ENCODE measurements around the gene FAM168B.

Gene FAM168B

DNA sequence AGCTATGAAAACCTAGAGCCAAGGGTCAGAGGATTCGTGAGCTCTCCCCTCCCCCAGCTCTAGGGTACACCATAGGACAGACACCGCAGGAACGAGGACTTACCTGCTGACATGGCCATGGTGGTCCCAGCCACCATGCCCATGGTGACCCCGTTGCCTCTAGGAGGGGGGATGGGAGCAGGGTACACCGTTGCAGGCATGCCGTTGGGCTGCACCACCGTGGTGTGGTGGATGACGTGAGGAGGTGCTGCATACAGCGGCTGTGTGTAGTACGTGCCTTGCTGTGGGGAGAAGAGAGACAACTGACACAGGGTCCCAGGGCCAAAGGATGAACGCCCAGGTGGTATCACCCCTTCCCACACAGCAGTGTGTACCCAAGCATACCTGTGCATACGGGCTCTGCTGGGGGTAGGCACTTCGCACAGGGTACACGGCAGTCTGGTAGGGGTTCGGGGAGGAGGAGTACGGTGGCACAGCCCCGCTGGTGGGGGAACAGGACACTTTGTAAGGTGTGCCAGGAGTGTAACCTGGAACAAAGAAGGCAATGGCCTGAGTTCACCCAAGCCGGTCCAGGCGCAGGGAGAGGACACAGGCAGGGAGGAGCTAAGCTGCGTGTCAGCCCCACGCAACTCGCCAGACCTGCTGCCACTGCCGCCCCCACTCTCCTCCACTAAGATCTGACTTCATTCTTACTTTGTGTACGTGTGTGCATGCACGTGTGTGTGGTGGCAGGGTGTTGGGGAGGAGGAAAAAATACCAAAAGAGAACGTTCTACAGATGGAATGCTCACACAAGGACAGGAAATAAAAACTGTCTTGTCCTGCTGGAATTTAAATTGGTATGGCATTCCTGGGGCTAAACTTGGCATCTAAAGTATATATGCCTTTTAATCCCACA is 37.8 kb downstream of the FAM168B start:
- H3K27ac ChIP-seq (replicated peaks), result no peak overlapping the region
- DNase-seq (ENCODE audit: low read depth in 1 of 2, low spot score in 1 of 2), result no peak
- H3K27me3 ChIP-seq (ENCODE audit: insufficient read depth, poor library complexity, severe bottlenecking), result no peaks in the 10 kb centered on the region
- TF ChIP-seq, protein P1, sequence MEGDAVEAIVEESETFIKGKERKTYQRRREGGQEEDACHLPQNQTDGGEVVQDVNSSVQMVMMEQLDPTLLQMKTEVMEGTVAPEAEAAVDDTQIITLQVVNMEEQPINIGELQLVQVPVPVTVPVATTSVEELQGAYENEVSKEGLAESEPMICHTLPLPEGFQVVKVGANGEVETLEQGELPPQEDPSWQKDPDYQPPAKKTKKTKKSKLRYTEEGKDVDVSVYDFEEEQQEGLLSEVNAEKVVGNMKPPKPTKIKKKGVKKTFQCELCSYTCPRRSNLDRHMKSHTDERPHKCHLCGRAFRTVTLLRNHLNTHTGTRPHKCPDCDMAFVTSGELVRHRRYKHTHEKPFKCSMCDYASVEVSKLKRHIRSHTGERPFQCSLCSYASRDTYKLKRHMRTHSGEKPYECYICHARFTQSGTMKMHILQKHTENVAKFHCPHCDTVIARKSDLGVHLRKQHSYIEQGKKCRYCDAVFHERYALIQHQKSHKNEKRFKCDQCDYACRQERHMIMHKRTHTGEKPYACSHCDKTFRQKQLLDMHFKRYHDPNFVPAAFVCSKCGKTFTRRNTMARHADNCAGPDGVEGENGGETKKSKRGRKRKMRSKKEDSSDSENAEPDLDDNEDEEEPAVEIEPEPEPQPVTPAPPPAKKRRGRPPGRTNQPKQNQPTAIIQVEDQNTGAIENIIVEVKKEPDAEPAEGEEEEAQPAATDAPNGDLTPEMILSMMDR (IDR thresholded peaks at IDR 0.05; ENCODE audit: insufficient read depth, low read length), result no peak
- TF ChIP-seq GABPA (IDR thresholded peaks at IDR 0.05; ENCODE audit: low read depth), result no peak
- no peak for TF ChIP-seq SPI1 (IDR thresholded peaks at IDR 0.05; ENCODE audit: borderline replicate concordance, low read depth)
- TF ChIP-seq, protein P2, sequence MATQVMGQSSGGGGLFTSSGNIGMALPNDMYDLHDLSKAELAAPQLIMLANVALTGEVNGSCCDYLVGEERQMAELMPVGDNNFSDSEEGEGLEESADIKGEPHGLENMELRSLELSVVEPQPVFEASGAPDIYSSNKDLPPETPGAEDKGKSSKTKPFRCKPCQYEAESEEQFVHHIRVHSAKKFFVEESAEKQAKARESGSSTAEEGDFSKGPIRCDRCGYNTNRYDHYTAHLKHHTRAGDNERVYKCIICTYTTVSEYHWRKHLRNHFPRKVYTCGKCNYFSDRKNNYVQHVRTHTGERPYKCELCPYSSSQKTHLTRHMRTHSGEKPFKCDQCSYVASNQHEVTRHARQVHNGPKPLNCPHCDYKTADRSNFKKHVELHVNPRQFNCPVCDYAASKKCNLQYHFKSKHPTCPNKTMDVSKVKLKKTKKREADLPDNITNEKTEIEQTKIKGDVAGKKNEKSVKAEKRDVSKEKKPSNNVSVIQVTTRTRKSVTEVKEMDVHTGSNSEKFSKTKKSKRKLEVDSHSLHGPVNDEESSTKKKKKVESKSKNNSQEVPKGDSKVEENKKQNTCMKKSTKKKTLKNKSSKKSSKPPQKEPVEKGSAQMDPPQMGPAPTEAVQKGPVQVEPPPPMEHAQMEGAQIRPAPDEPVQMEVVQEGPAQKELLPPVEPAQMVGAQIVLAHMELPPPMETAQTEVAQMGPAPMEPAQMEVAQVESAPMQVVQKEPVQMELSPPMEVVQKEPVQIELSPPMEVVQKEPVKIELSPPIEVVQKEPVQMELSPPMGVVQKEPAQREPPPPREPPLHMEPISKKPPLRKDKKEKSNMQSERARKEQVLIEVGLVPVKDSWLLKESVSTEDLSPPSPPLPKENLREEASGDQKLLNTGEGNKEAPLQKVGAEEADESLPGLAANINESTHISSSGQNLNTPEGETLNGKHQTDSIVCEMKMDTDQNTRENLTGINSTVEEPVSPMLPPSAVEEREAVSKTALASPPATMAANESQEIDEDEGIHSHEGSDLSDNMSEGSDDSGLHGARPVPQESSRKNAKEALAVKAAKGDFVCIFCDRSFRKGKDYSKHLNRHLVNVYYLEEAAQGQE (IDR thresholded peaks at IDR 0.05; ENCODE audit: insufficient replicate concordance, low read depth), result no peak
- TF ChIP-seq POLR2AphosphoS5 (IDR thresholded peaks at IDR 0.05; ENCODE audit: low read depth), result no peak
- no peak overlapping the region for H3K4me3 ChIP-seq (replicated peaks; ENCODE audit: insufficient read depth, low read length)

DNA sequence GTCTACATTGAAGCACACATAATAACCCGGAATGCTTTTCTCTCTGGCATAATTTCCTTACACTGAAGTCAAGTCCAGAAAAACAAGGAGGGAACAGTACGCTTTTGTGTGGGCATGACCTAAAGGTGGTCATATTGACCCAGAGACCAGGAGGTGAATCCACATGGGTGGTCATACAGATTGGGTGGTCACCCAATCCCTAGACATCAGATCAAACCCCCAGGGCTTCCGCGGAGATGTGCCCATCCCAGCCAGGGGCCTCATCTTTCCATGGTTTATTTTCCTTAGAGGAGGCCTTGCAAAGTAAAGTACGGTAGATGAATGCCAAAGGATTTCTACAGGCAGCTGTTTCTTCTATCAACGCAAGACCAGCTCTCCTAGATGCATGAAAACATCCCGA is 38.8 kb downstream of the FAM168B start:
- no peak for TF ChIP-seq SPI1 (IDR thresholded peaks at IDR 0.05; ENCODE audit: borderline replicate concordance, low read depth)
- TF ChIP-seq, protein P1 (IDR thresholded peaks at IDR 0.05; ENCODE audit: insufficient read depth, low read length), result no peak
- TF ChIP-seq POLR2AphosphoS5 (IDR thresholded peaks at IDR 0.05; ENCODE audit: low read depth), result no peak
- no peak for TF ChIP-seq GABPA (IDR thresholded peaks at IDR 0.05; ENCODE audit: low read depth)
- TF ChIP-seq, protein P2 (IDR thresholded peaks at IDR 0.05; ENCODE audit: insufficient replicate concordance, low read depth), result no peak

DNA sequence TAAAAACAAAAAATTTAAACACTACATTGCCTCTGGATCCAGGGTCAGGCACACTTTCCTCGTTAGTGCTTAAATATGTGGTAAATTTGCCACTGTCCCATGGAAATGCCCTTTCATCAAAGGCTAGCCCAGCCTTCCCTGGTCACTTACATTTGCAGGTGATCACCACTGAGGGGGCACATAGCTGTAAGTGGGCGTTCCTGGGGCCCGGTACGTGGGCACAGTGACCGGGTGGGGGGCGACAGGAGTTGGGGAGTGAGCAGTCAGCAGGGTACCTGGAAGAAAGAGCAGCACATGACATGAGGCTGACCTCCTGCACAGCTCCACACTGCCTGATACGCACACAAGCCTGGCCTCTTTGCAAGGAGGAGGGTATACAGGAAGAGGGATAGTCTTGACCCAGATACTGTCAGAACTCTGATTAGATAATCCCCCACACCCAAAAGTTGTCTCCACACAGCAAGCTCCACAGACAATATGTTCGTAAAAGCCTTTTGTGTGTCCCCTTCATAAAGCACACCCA is 40.5 kb downstream of the FAM168B start:
- H3K4me3 ChIP-seq (replicated peaks; ENCODE audit: insufficient read depth, low read length), result no peak overlapping the region
- TF ChIP-seq POLR2AphosphoS5 (IDR thresholded peaks at IDR 0.05; ENCODE audit: low read depth), result no peak
- TF ChIP-seq SPI1 (IDR thresholded peaks at IDR 0.05; ENCODE audit: borderline replicate concordance, low read depth), result no peak
- TF ChIP-seq, protein P2 (IDR thresholded peaks at IDR 0.05; ENCODE audit: insufficient replicate concordance, low read depth), result no peak
- TF ChIP-seq GABPA (IDR thresholded peaks at IDR 0.05; ENCODE audit: low read depth), result no peak
- TF ChIP-seq, protein P1 (IDR thresholded peaks at IDR 0.05; ENCODE audit: insufficient read depth, low read length), result no peak
- DNase-seq (ENCODE audit: low read depth in 1 of 2, low spot score in 1 of 2), result no peak
- H3K27me3 ChIP-seq (ENCODE audit: insufficient read depth, poor library complexity, severe bottlenecking), result no peaks in the 10 kb centered on the region
- no peak overlapping the region for H3K27ac ChIP-seq (replicated peaks)

More for the DNA sequence above, 38.8 kb downstream of the FAM168B start:
- Histone ChIP-seq H3K4me3 (replicated peaks; ENCODE audit: insufficient read depth, low read length) (no peak overlapping the region), H3K27me3 (ENCODE audit: insufficient read depth, poor library complexity, severe bottlenecking) (no peaks in the 10 kb centered on the region), H3K27ac (replicated peaks) (no peak overlapping the region)
- no peak for DNase-seq (ENCODE audit: low read depth in 1 of 2, low spot score in 1 of 2)
